AG04449 (cell line): ENCODE measurements around the gene KRTAP10-8.

Source experiments
- CTCF ChIA-PET: fragments of 350-600 bp; formaldehyde crosslinking; extraction: SDS; loops from one replicate; lab custom pipeline; 2021; ENCODE audit warnings: antibody characterized with exemption; lab: Yijun Ruan, JAX
- POLR2A ChIA-PET: fragments of 400-600, 350-600 bp; formaldehyde crosslinking; extraction: SDS; loops from one replicate; lab custom pipeline; 2020; ENCODE audit warnings: antibody characterized with exemption, inconsistent platforms; lab: Yijun Ruan, JAX
- DNase-seq: peaks from one replicate; pipeline ENCODE4 v3.0.0-alpha.2; 2010; ENCODE audit warnings: low read depth, low spot score
- H3K4me3 ChIP-seq: 2 replicates; pipeline ENCODE4 v1.5.1; 2011; ENCODE audit warnings: low read depth, mild to moderate bottlenecking, control low read depth, low read length
- TF ChIP-seq, protein P1 (sequence below): IDR thresholded peaks from one replicate; pipeline ENCODE4 v1.5.1; 2011; ENCODE audit warnings: mild to moderate bottlenecking, moderate library complexity, low read length, control low read depth, inconsistent platforms; ENCODE audit not compliant: insufficient read depth; ENCODE audit errors: missing control alignments

KRTAP10-8 gene

GRCh38 chr21:44649521-44650100, 37.7 kb downstream of the KRTAP10-8 start:
- H3K4me3 ChIP-seq: no peak overlapping the region
- no peak for DNase-seq
- TF ChIP-seq, protein P1, sequence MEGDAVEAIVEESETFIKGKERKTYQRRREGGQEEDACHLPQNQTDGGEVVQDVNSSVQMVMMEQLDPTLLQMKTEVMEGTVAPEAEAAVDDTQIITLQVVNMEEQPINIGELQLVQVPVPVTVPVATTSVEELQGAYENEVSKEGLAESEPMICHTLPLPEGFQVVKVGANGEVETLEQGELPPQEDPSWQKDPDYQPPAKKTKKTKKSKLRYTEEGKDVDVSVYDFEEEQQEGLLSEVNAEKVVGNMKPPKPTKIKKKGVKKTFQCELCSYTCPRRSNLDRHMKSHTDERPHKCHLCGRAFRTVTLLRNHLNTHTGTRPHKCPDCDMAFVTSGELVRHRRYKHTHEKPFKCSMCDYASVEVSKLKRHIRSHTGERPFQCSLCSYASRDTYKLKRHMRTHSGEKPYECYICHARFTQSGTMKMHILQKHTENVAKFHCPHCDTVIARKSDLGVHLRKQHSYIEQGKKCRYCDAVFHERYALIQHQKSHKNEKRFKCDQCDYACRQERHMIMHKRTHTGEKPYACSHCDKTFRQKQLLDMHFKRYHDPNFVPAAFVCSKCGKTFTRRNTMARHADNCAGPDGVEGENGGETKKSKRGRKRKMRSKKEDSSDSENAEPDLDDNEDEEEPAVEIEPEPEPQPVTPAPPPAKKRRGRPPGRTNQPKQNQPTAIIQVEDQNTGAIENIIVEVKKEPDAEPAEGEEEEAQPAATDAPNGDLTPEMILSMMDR: no peak
- POLR2A ChIA-PET: no interaction called here
- CTCF ChIA-PET: no interaction called here

- CTCF ChIA-PET: no interaction called here
- TF ChIP-seq, protein P1: no peak
- POLR2A ChIA-PET: no interaction called here
- no peak for DNase-seq
- H3K4me3 ChIP-seq: no peak overlapping the region
Observed at GRCh38 chr21:44650265-44650972, 38.5 kb downstream of the KRTAP10-8 start.

DNA sequence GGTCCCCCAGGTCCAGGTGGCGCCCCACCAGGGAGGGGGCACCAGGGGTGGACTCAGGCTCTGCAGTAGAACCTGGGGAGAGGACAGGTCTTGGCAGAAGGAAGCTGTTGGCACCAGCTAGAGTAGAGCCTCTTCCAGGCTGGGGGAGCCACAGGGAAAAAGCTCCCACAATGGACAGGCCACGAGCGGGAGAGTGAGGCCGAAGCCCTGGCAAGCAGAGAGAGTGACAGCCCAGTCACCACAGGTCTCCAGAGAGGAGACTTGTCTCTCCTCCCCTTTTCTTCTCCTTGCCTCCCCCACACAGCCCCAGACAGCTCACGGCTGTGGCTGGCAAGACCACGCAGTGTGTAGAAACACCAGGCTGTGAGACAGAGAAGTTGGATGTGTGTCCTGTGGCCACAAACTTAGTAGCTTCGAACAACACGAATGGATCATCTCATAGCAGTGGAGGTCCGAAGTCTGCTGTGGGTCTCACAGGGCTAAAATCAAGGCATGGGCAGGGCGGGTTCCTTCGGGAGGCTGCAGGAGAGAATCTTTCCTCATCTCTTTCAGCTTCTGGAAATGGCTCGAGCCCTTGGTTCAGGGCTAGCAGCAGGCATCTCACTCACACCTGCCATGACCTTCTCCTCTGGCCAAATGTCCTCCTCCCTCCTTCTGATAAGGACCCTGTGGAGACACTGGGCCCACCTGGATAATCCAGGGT, 39.2 kb downstream of the KRTAP10-8 start:
- no peak overlapping the region for H3K4me3 ChIP-seq
- TF ChIP-seq, protein P1: no peak
- DNase-seq: no peak
- ChIA-PET POLR2A (no interaction called here), CTCF (interaction anchor here (0.6 kb wide), 1 partner anchor 140 kb away, joined by 3 read pairs; no protein-coding TSS in a partner anchor)

DNA sequence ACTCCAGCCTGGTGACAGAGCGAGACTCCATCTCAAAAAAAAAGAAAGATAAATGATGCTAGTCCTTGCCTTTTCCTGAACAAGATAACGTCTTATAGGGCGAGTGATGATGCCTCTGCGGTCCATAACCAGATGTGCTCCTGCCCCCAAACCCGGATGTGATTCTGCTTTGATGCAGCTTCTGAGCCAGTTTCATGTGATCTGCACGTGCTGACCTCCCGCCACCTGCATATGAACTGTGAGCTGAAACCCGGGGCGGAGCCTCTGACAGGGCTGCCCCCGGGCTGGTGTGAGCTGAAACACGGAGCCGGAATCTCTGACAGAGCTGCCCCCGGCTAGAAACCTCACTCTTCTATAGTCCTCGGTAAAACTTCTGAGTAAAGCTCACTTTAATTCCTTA, 41.2 kb downstream of the KRTAP10-8 start:
- DNase-seq: no peak
- TF ChIP-seq, protein P1: no peak
- ChIA-PET CTCF (no interaction called here), POLR2A (no interaction called here)
- no peak overlapping the region for H3K4me3 ChIP-seq

DNA sequence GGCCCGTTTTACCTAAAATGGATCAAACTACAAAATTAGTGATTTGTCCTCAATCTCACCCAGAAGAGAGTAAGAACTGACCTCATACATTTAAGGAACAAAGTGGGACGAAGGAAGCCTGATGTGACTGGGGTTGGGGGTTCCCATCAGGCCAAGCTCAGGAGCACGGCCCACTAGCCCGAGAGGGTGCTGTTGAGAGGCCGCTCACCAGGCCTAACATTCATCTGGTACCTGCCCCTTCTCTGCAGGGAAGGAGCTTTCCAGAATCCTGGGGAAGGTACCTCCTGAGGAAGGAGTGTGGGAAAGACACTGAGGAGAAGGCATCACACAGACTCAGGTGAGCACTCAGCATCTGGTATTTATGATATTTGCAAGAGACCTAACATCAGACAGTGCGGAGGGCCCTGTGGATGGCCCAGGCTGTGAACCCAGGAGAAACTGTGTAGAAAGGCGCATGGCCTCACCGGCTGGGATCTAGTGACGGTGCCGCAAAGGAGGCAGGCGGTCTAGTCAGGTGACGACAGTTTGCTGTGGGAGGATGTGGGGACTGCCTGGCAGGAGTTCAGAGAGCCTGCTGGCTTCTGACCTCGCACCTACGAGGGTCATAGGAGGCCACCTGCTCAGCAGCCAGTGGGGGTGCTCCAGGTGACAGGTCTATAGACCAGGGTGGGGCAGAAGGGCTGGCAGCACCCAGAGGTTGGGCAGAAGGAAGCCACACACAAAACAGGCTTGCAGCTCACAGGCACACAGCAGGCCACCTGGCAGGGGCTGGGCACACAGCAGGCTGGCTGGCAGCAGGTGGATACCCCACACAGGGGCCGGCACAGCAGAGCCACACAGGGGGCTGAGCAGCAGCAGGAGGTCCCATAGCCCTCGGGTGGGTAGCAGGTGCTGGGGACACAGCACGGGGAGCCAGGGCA, 42.0 kb downstream of the KRTAP10-8 start:
- POLR2A ChIA-PET: no interaction called here
- CTCF ChIA-PET: no interaction called here
- TF ChIP-seq, protein P1: no peak
- no peak for DNase-seq
- no peak overlapping the region for H3K4me3 ChIP-seq
